HEK293 (cell line): Measurements from ENCODE around the gene IBA57.

Source experiments
- CTCF ChIA-PET: fragments of 350-600 bp; formaldehyde crosslinking; extraction: SDS; loops from one replicate; lab custom pipeline; 2021; ENCODE audit warnings: antibody characterized with exemption; lab: Yijun Ruan, JAX
- POLR2A ChIA-PET: fragments of 300-600 bp; formaldehyde crosslinking; extraction: SDS; loops from one replicate; lab custom pipeline; 2020; ENCODE audit warnings: antibody characterized with exemption, inconsistent platforms; lab: Yijun Ruan, JAX
- H3K27ac ChIP-seq: fragments of 200-500 bp; sonication (Bioruptor generic); 2 replicates; pipeline ENCODE4 v1.5.1; 2014; ENCODE audit warnings: low read depth, low read length, control low read depth, inconsistent platforms; ENCODE audit errors: extremely low read depth
- H3K36me3 ChIP-seq, 2 experiments: fragments of 200-500 bp in 1 of 2; sonication (Bioruptor generic) in 1 of 2; 1 replicate in 1 of 2; 2 replicates in 1 of 2; pipeline ENCODE4 v1.5.1; 2014 to 2017; ENCODE audit warnings: inconsistent platforms in 2 of 2, low read length in 2 of 2; ENCODE audit not compliant: control insufficient read depth in 2 of 2, insufficient read depth in 1 of 2
- H3K4me1 ChIP-seq: fragments of 200-500 bp; sonication (Bioruptor generic); 2 replicates; pipeline ENCODE4 v1.5.1; 2014; ENCODE audit warnings: mild to moderate bottlenecking, low read length, inconsistent platforms; ENCODE audit not compliant: control insufficient read depth, insufficient read depth
- H3K4me3 ChIP-seq: 2 replicates; pipeline ENCODE4 v1.5.1; 2011; ENCODE audit warnings: low read depth, mild to moderate bottlenecking, control low read depth, low read length, moderate library complexity
- H3K9me3 ChIP-seq: fragments of 200-500 bp; sonication (Bioruptor generic); 2 replicates; pipeline ENCODE4 v1.5.1; 2014; ENCODE audit warnings: low read depth, low read length, inconsistent platforms; ENCODE audit not compliant: control insufficient read depth, insufficient read depth
- EGR2 ChIP-seq: fragments of 450-650 bp; formaldehyde crosslinking; IDR thresholded peaks from 2 replicates; pipeline ENCODE4 v1.5.1; 2016; ENCODE audit warnings: low read depth, missing biosample characterization, missing genetic modification characterization
- GLIS1 ChIP-seq: fragments of 450-650 bp; formaldehyde crosslinking; IDR thresholded peaks from 2 replicates; pipeline ENCODE4 v1.5.1; 2016; ENCODE audit warnings: missing biosample characterization, missing genetic modification characterization
- GLIS2 ChIP-seq: fragments of 450-650 bp; formaldehyde crosslinking; IDR thresholded peaks from 2 replicates; pipeline ENCODE4 v1.5.1; 2016; ENCODE audit warnings: missing biosample characterization, missing genetic modification characterization
- HIC1 ChIP-seq: fragments of 450-650 bp; formaldehyde crosslinking; IDR thresholded peaks from 2 replicates; pipeline ENCODE4 v1.5.1; 2016; ENCODE audit warnings: missing biosample characterization, missing genetic modification characterization
- KLF1 ChIP-seq: fragments of 450-650 bp; formaldehyde crosslinking; IDR thresholded peaks from 2 replicates; pipeline ENCODE4 v1.5.1; 2016; ENCODE audit warnings: missing biosample characterization, missing genetic modification characterization
- KLF17 ChIP-seq: fragments of 450-650 bp; formaldehyde crosslinking; IDR thresholded peaks from 2 replicates; pipeline ENCODE4 v1.5.1; 2016; ENCODE audit warnings: missing biosample characterization, missing genetic modification characterization
- SP2 ChIP-seq: fragments of 450-650 bp; formaldehyde crosslinking; IDR thresholded peaks from 2 replicates; pipeline ENCODE4 v1.5.1; 2016; ENCODE audit warnings: missing biosample characterization, missing genetic modification characterization
- TRIM28 ChIP-seq: IDR thresholded peaks from 2 replicates; pipeline ENCODE4 v1.6.1; 2011; ENCODE audit warnings: low read length, control low read depth, borderline replicate concordance
- WT1 ChIP-seq: fragments of 450-650 bp; formaldehyde crosslinking; IDR thresholded peaks from 2 replicates; pipeline ENCODE4 v1.5.1; 2016; ENCODE audit warnings: missing biosample characterization, missing genetic modification characterization
- ZFHX2 ChIP-seq: fragments of 450-650 bp; formaldehyde crosslinking; conservative IDR thresholded peaks from 2 replicates; pipeline ENCODE4 v1.5.1; 2016; ENCODE audit warnings: missing biosample characterization, missing genetic modification characterization
- ZIC2 ChIP-seq: fragments of 450-650 bp; formaldehyde crosslinking; IDR thresholded peaks from 2 replicates; pipeline ENCODE4 v1.5.1; 2016; ENCODE audit warnings: missing biosample characterization, missing genetic modification characterization
- ZNF169 ChIP-seq: fragments of 450-650 bp; formaldehyde crosslinking; IDR thresholded peaks from 2 replicates; pipeline ENCODE4 v1.5.1; 2016; ENCODE audit warnings: missing biosample characterization, missing genetic modification characterization
- ZNF302 ChIP-seq: fragments of 450-650 bp; formaldehyde crosslinking; IDR thresholded peaks from 2 replicates; pipeline ENCODE4 v1.5.1; 2016; ENCODE audit warnings: missing biosample characterization, missing genetic modification characterization, low read depth
- ZNF398 ChIP-seq: fragments of 450-650 bp; formaldehyde crosslinking; IDR thresholded peaks from 2 replicates; pipeline ENCODE4 v1.5.1; 2017; ENCODE audit warnings: missing biosample characterization, missing genetic modification characterization
- ZNF560 ChIP-seq: fragments of 450-650 bp; formaldehyde crosslinking; IDR thresholded peaks from 2 replicates; pipeline ENCODE4 v1.5.1; 2017; ENCODE audit warnings: missing biosample characterization, missing genetic modification characterization, borderline replicate concordance
- ZNF571 ChIP-seq: fragments of 450-650 bp; formaldehyde crosslinking; IDR thresholded peaks from 2 replicates; pipeline ENCODE4 v1.5.0; 2017; ENCODE audit warnings: missing biosample characterization, missing genetic modification characterization
- ZNF580 ChIP-seq: fragments of 450-650 bp; formaldehyde crosslinking; IDR thresholded peaks from 2 replicates; pipeline ENCODE4 v1.5.1; 2016; ENCODE audit warnings: missing biosample characterization, missing genetic modification characterization
- ZNF610 ChIP-seq: fragments of 450-650 bp; formaldehyde crosslinking; IDR thresholded peaks from 2 replicates; pipeline ENCODE4 v1.5.1; 2016; ENCODE audit warnings: missing biosample characterization, missing genetic modification characterization, borderline replicate concordance
- ZNF626 ChIP-seq: fragments of 450-650 bp; sonication (Bioruptor Pico); formaldehyde crosslinking; IDR thresholded peaks from 2 replicates; pipeline ENCODE4 v1.5.1; 2018; ENCODE audit warnings: missing biosample characterization, missing genetic modification characterization, inconsistent platforms
- ZNF837 ChIP-seq: fragments of 450-650 bp; formaldehyde crosslinking; IDR thresholded peaks from 2 replicates; pipeline ENCODE4 v1.5.1; 2016; ENCODE audit warnings: missing biosample characterization, missing genetic modification characterization

IBA57 gene

GRCh38 chr1:228148935-228149405 lies 16.6 kb upstream of the IBA57 start:
- CTCF ChIA-PET: interaction anchor here (0.6 kb wide), 1 partner anchor 31 kb away, joined by 3 read pairs; no protein-coding TSS in a partner anchor
- H3K27ac ChIP-seq: no peak overlapping the region
- no peaks in the 10 kb centered on the region for H3K4me1 ChIP-seq

GRCh38 chr1:228149406-228150119 lies 16.0 kb upstream of the IBA57 start, which contains the start of gene GJC2:
Gene GJC2, plus strand, starts transcription at chr1:228149930. Its CDS starts 7,829 bp downstream, at chr1:228157759.
- Histone ChIP-seq H3K4me1 (no peaks in the 10 kb centered on the region), H3K9me3 (no peaks in the 10 kb centered on the region), H3K4me3 (no peak within 1 kb of the TSS), H3K36me3 (peaks cover 0 to 39% of the 10 kb centered on the region in 2 experiments; a peak in 1 of 3 replicates), H3K27ac (no peak within 1 kb of the TSS)
- TF ChIP-seq ZNF169 (tag by site-specific recombination): no peak
- TF ChIP-seq ZFHX2: peak; percentile 21; the same call in 1 of the 2 replicates
- TF ChIP-seq ZNF580: no peak
- peak; percentile 94 for TF ChIP-seq KLF1 (tag by site-specific recombination)
- no peak for TF ChIP-seq ZNF610 (tag by site-specific recombination)
- no peak for TF ChIP-seq ZIC2 (tag by site-specific recombination)
- 0 out of 2 replicates have a peak, but pooled peaks have one; percentile 17 for TF ChIP-seq KLF17 (tag by site-specific recombination)
- peak; percentile 48 for TF ChIP-seq SP2 (tag by site-specific recombination)
- 0 out of 2 replicates have a peak, but pooled peaks have one; percentile 50 for TF ChIP-seq EGR2
- no peak for TF ChIP-seq ZNF560 (tag by site-specific recombination)
- ChIA-PET CTCF (interaction anchor here (0.6 kb wide), 2 partner anchors 25 to 83 kb away, joined by 3 to 4 read pairs; no protein-coding TSS in a partner anchor), POLR2A (interaction anchor here (0.6 to 9.6 kb wide), 3 partner anchors 9 to 1192 kb away, joined by 3 to 82 read pairs (median 3); partner anchors contain the start of genes GUK1 and IBA57)

More at GRCh38 chr1:228148935-228149405, 16.6 kb upstream of the IBA57 start:
- no peaks in the 10 kb centered on the region for H3K9me3 ChIP-seq
- peak; percentile 46 for TF ChIP-seq GLIS1 (tag by site-specific recombination)
- TF ChIP-seq TRIM28: no peak
- no peak for TF ChIP-seq ZNF302 (tag by site-specific recombination)
- TF ChIP-seq ZNF626 (tag by site-specific recombination): no peak
- no peak for TF ChIP-seq WT1 (tag by site-specific recombination)
- 0 out of 2 replicates have a peak, but pooled peaks have one; percentile 31 for TF ChIP-seq HIC1 (tag by site-specific recombination)
- TF ChIP-seq GLIS2 (tag by site-specific recombination): peak; percentile 39
- no peak for TF ChIP-seq ZNF837 (tag by site-specific recombination)
- TF ChIP-seq ZNF398 (tag by site-specific recombination): 0 out of 2 replicates have a peak, but pooled peaks have one; percentile 23
- TF ChIP-seq ZNF571 (tag by site-specific recombination): no peak
- POLR2A ChIA-PET: interaction anchor here (0.9 to 9.6 kb wide), 2 partner anchors 9 to 15 kb away, joined by 3 to 82 read pairs; partner anchors contain the start of genes GUK1 and IBA57
- H3K4me3 ChIP-seq: no peak overlapping the region
- peaks cover 0 to 40% of the 10 kb centered on the region in 2 experiments; a peak in 1 of 3 replicates for H3K36me3 ChIP-seq
